GM12801 (cell line): ENCODE measurements around the gene MACROH2A2.

Experiments
- TF ChIP-seq, protein P1 (sequence below): IDR thresholded peaks from one replicate; pipeline ENCODE4 v1.5.1; 2011; ENCODE audit warnings: control low read depth; ENCODE audit not compliant: insufficient read length; ENCODE audit errors: extremely low read depth

Gene MACROH2A2

DNA sequence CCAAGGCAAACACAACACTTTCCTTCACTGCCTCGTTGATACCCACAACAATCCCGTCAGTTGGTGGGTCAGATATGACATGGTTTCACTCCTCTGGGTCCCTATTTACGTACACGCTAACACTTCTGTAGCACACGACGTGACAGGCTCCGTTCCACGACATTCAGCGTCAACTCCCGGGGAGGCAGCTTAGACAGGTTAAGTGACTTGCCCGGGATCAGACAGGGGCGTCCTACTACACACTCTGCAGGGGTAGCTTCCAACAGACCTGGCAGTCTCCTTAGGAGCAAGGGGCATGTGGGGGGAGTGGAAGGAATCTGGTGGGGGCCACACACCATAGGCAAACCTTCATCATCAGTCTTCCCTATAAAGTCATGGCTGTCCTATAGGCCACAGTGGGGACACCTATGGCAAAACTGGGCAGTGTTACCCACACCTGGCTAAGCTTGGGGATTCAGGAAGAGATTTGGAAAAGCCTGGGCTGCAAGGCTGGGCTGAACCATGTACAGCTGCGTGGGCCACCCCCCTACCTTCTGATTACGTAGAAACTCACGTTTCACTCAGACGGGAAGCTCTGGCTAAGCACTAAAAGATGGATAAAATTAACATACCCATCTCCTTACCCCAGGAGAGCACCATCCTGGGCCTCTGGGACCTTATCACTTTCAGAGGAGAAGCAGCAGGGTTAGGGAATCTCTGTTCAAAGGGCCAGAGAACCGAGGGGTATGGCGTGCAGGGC, 91.9 kb downstream of the MACROH2A2 start:
- TF ChIP-seq, protein P1, sequence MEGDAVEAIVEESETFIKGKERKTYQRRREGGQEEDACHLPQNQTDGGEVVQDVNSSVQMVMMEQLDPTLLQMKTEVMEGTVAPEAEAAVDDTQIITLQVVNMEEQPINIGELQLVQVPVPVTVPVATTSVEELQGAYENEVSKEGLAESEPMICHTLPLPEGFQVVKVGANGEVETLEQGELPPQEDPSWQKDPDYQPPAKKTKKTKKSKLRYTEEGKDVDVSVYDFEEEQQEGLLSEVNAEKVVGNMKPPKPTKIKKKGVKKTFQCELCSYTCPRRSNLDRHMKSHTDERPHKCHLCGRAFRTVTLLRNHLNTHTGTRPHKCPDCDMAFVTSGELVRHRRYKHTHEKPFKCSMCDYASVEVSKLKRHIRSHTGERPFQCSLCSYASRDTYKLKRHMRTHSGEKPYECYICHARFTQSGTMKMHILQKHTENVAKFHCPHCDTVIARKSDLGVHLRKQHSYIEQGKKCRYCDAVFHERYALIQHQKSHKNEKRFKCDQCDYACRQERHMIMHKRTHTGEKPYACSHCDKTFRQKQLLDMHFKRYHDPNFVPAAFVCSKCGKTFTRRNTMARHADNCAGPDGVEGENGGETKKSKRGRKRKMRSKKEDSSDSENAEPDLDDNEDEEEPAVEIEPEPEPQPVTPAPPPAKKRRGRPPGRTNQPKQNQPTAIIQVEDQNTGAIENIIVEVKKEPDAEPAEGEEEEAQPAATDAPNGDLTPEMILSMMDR: no peak

DNA sequence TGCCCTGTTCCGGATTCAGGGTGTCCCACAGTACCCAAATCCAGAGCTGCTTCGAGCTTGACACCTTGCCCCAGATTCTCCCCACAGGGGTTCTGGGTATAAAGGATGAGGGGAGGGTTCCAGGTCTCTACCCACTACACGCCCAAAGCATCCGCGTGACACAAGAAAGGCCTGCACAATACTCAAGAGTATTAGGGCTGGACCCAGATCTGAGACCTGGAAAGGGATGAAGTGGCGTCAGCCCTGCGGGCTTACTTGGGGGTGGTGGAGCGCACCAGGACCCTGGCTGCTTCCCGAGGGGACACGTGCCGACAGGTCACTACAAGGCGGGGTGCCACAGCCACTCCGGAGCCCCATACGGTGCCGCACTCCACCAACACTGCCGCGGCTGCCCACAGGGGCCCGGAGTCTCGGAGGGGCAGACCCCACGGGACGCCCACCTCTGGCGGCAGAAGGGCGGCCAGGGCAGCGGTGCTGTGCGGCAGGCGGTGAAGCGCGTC, 92.6 kb downstream of the MACROH2A2 start:
- TF ChIP-seq, protein P1: no peak

- TF ChIP-seq, protein P1: no peak
Measured at GRCh38 chr10:70145666-70146488, 93.2 kb downstream of the MACROH2A2 start.

GRCh38 chr10:70146489-70147258, 94.0 kb downstream of the MACROH2A2 start, which contains the start of gene TYSND1:
TSS of gene TYSND1 (minus strand) at chr10:70146700. CDS start at chr10:70146586, 114 bp downstream.
- TF ChIP-seq, protein P1: no peak

GRCh38 chr10:70147259-70147625, 94.6 kb downstream of the MACROH2A2 start:
- TF ChIP-seq, protein P1: no peak

GRCh38 chr10:70148516-70148915, 95.9 kb downstream of the MACROH2A2 start:
- TF ChIP-seq, protein P1: no peak
